IPS DF 19.7 (cell line): Measurements from ENCODE around the gene NPIPA1.
"Not testable (repeated sequence)": the region's sequence is repeated elsewhere in the genome, so short reads cannot be mapped to it uniquely, and the experiment has no call there.

ENCODE experiments used
- DNase-seq: peaks from one replicate; pipeline ENCODE4 v3.0.0-alpha.2; 2013; ENCODE audit warnings: low read depth, low spot score

NPIPA1 gene

DNA sequence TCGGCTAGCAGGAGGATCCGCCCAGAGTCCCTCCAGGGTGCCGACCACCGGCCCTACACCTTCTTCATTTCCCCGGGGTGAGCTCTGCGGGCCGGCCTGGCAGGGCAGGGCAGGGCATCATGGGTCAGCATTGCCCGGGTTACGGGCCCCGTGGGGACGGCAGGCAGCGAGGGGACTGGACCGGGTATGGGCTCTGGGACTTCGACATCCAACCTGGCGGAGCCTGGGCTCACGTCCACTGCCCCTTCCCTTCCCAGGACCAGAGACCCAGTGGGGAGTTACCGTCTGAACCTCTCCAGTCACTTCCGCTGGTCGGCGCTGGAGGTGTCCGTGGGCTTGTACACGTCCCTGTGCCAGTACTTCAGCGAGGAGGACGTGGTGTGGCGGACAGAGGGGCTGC, 7.0 kb upstream of the NPIPA1 start:
- not testable (repeated sequence) for DNase-seq

DNA sequence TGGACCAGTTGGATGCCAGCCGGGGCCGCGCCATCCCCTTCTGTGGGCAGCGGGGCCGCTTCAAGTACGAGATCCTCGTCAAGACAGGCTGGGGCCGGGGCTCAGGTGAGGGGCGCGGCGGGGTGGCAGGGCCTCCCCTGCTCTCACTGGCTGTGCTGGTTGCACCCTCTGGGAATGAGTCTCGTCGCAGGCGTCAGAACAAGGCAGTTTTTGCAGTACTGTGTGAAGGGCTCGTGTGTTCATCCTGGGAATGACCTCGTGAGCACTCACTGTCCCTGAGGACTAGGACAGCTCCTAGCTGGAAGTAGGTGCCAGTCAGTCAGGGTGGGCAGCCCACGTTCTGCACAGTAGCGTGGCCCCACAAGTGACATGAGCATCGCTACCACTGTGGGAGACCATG, 6.3 kb upstream of the NPIPA1 start:
- not testable (repeated sequence) for DNase-seq

DNA sequence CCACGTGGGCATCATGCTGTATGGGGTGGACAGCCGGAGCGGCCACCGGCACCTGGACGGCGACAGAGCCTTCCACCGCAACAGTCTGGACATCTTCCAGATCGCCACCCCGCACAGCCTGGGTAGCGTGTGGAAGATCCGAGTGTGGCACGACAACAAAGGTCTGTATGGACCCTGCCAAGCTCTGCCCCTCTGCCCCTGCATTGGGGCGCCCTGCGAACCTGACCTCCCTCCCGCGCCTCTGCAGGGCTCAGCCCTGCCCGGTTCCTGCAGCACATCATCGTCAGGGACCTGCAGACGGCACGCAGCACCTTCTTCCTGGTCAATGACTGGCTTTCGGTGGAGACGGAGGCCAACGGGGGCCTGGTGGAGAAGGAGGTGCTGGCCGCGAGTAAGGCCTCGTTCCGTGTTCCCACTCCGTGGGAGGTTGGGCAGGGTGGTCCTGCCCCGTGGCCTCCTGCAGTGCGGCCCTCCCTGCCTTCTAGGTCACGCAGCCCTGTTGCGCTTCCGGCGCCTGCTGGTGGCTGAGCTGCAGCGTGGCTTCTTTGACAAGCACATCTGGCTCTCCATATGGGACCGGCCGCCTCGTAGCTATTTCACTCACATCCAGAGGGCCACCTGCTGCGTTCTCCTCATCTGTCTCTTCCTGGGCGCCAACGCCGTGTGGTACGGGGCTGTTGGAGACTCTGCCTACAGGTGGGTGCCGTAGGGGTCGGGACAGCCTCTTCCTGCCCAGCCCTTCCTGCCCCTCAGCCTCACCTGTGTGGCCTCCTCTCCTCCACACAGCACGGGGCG, 4.5 kb upstream of the NPIPA1 start:
- not testable (repeated sequence) for DNase-seq

DNA sequence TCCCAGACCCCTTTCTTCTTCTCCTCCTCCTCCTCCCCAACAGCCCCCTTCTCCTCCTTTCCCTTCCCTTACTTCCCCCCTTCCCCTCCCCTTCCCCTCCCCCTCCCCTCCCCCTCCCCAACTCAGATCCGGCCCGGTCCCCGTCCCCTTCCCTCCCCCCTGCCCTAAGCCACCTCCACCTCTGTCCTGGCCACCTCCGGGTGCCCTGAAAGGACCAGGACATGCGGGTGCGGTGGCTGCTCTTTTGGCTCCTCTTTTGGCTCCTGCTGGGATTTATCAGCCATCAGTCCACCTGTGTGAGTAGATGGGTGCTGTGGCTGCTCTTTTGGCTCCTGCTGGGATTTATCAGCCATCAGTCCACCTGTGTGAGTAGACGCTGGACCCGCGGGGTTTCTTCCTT, 751 bp downstream of the NPIPA1 start:
- not testable (repeated sequence) for DNase-seq

DNA sequence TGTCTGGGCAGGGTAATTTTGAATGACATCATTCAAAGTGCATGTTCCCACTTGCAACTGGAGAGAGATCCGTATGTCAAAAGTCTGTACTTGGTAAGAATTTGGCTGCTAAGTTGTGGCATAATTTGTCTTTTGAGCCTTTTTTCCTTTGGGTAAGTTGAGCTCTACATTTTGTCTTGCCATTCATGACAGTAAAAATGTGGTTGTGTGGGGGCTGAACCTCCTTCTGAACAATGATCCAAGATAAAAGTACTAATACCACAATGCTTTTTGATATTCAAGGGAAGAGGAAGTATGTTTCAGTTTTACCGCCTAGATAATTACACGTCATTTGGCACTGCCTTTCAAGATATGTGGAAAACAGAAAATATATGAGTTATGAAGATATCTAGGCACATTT, 5.4 kb downstream of the NPIPA1 start:
- not testable (repeated sequence) for DNase-seq

DNA sequence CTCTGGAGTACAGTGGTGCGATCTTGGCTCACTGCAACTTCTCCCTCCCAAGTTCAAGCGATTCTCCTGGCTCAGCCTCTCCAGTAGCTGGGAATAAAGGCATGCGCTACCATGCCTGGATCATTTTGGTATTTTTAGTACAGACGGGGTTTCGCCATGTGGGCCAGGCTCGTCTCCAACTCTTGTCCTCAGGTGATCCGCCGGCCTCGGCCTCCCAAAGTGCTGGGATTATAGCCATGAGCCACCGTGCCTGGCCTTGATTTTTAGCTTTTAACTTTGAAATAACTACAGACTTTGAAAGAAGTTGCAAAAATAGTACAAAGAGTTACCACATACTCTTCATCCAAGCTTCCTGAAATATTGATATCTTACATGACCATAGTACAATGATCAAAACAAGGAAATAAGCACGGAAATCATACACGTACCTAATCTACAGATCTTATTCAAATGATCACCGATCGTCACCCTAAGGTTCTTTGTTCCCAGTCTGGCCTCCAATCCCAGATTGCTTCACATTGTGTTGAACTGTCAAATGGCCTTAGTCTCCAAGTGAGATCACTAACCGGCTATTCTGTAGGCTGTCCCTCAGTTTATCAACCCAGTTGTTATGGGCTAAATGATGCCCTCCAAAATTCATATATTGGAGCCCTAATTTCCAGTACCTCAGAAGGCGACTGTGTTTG, 18.4 kb downstream of the NPIPA1 start:
- DNase-seq = no peak

DNA sequence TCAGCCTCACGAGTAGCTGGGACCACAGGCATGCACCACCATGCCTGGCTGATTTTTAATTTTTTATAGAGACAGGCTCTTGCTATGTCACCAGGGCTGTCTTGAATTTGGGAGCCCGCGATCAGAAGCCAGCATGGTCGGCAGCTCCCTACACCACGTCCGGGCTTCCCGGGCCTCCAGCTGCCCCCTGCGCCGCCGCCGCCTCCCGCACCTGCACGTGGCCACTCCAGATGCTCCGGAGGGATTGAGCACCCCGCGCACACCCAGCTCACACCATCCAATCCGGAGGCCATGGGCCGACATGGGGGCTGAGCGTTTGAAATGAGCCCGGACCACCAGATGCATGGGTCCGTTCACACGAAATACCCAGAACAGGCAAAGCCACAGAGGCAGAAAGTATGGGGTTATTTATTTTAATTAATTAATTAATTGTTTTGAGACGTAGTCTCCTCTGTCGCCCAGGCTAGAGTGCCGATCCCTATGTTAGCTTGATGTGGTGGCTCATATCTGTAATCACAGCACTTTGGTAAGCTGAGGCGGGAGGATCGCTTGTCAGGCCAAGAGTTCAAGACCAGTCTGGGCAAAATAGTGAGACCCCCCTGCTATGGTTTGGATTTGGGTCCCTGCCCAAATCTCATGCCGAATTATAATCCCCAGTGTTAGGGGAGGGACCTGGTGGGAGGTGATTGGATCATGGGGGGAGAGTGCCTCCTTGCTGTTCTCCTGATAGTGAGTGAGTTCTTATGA, 20.5 kb downstream of the NPIPA1 start:
- DNase-seq = no peak

DNA sequence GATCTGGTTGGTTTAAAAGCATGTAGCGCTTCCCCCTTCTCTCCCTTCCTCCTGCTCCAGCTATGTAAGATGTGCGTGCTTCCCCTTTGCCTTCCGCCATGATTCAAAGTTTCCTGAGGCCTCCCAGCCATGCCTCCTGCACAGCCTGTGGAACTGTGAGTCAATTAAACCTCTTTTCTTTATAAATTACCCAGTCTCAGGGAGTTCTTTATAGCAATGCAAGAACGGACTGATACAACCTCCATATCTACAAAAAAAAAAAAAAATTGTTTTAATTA, 21.0 kb downstream of the NPIPA1 start:
- DNase-seq = no peak

DNA sequence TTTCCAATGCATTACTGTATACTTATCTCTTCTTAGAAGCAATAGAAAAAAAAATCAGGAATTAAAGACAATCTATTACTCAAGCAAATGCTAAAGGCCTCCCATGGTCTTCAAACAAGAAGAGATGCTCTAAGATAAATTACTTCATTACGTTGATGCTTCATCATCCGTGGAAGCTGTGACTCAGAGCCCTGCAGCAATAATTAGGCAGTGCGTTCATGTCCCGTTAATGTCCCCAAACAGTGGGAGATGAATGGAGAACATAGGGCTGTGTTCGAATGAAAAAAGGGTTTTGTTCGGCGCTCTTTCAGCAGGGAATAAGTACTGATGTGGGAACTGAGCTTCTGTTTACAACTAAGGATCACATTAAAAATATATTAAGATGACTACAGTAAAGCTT, 21.7 kb downstream of the NPIPA1 start:
- no peak for DNase-seq

DNA sequence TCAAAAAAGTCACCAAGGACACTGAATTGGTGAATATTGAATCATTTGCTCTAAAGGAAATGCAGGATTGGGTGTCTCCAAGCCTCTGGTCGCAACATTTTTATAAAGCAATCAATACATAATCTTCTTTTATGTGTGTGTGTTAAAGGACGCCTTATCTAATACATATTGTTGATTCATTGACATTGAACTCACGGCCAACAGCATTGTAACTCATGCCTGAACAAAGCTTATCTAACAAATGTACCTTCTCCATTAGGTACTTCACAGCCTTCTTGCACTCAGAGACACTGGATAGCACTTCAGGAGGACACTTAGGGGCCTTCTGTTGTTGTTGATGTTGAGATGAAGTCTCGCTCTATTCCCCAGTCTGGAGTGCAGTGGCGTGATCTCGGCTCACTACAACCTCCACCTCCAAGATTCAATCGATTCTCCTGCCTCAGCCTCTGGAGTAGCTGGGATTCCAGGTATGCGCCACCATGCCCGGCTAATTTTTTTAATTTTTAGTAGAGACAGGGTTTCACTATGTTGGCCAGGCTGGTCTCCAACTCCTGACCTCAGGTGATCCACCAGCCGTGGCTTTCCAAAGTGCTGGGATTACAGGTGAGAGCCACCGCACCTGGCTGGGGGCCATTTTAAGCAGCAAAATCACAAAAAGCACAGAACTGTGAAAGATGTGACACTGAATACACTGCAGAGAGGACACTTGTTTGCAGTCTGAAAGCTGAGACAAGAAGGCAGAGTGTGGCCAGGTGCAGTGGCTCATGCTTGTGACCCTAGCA, 24.4 kb downstream of the NPIPA1 start:
- DNase-seq = no peak

DNA sequence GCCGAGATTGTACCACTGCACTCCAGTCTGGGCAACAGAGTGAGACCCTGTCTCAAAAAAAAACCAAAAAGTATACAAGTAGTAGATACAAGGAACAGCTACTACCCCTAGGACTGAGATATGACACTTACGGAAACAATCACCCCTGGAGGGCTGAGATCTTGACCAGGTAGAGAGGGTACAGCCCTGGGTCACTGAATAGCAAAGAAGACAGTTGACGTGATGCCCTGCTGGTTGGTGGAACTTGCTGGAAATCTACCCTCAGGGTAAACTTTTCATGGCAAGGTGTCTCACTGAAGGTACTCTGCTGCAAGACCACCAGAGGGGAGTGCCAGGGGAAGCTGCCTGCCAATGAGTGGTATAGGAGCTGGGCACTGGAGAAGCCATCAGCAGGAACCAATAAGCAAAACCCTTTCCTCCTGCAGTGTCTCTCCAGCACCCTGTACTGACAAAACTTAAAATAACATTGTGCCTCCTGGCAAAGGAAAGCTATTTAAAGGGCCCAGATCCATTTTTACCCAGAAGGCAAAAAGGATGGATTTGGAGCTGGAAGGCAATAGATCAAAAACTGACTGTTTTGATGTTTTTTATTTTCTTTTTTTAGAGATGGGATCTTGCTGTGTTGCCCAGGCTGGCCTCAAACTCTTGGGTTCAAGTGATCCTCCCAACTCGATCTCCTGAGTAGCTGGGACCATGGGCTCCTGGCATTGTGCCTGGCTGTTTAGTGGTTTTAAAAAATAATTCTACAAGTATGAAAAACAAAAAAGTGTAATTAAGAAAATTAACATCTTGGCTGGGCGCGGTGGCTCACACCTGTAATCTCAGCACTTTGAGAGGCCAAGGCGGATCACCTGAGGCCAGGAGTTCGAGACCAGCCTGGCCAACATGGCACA, 26.3 kb downstream of the NPIPA1 start:
- DNase-seq = no peak

DNA sequence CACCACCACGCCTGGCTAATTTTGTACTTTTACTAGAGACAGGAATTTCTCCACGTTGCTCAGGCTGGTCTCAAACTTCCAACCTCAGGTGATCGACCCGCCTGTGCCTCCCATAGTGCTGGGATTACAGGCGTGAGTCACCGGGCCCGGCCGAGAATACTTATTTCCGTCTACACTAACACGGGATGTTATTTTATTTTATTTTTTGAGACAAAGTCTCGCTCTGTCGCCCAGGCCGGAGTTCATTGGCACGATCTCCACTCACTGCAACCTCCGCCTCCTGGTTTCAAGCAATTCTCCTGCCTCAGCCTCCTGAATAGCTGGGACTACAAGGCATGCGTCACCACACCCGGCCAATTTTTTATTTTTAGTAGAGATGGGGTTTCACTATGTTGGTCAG, 28.1 kb downstream of the NPIPA1 start:
- DNase-seq = no peak

DNA sequence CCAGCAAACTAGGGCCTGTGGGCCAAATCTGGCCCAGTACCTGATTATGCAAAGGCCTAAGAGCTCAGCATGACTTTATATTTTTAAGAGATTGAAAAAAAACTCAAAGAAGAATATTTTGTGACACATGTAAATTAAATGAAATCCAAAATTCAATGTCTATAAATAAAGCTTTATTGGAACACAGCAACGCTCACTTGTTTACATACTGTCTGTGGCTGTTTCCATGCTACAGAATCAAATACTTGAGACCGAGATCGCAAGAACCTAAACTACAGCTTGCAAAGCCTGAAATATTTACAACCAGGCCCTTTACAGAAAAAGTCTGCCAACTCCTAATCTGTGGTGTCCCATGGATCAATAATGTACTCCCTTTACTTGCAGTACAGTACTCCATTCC, 32.6 kb downstream of the NPIPA1 start:
- not testable (repeated sequence) for DNase-seq

DNA sequence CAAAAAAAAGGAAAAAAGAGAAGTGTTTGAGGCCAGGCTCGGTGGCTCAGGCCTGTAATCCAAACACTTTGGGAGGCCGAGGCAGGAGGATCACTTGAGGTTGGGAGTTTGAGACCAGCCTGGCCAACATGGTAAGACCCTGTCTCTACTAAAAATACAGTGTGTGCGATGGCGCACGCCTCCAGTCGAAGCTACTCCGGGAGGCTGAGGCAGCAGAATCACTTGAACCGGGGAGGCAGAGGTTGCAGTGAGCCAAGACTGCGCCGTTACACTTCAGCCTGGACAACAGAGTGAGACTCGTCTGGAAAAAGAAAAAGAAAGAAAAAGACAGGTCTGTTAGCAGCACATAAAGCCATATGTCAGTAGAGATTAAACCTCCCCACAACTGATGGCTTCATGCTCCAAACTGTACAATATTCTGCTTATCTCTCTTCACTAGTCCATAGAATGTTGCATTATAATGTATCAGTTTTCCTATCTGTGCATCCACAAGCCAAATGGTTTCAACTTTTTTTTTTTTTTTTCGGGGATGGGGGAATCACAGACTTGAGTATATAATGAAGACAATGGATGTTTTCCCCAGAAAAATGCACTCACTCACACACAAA, 34.5 kb downstream of the NPIPA1 start:
- DNase-seq = not testable (repeated sequence)

DNA sequence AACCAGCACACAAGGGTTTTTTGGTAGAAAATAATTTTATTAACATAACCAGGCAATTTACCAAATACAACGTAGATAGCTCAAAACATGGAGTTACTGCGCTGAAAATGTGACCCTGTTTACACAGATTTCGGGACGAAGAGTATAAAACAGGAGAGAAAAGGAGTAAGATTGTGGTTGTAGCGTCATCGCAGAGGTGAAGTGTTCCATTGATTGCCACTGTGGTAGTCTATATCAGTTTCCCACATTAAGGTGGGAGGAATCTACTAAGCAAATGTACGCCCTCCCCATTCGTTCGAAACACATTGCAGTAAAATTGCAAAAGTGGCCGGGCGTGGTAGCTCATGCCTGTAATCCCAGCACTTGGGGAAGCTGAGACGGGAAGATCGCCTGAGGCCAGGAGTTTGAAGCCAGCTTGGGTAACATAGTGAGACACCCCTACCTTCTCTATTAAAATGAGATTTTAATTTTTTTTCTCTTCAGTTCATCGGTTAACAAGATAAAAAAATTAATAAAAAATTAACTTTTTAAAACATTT, 36.6 kb downstream of the NPIPA1 start:
- DNase-seq = not testable (repeated sequence)

DNA sequence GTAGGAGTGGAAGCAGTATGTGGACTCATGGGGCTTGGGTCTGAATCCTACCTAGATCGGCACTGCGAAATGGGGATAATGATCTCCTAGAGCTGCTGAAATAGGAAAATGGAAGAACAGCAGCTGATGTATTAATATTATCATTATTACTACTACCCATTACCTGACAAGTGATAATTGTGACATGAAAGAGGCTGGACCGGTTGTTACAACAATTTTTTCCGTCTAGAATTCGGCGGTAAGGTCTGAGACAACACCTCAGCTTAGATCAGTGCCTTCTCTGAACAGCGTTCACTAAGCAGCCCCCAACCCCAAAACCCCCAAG, 37.0 kb downstream of the NPIPA1 start:
- not testable (repeated sequence) for DNase-seq

DNA sequence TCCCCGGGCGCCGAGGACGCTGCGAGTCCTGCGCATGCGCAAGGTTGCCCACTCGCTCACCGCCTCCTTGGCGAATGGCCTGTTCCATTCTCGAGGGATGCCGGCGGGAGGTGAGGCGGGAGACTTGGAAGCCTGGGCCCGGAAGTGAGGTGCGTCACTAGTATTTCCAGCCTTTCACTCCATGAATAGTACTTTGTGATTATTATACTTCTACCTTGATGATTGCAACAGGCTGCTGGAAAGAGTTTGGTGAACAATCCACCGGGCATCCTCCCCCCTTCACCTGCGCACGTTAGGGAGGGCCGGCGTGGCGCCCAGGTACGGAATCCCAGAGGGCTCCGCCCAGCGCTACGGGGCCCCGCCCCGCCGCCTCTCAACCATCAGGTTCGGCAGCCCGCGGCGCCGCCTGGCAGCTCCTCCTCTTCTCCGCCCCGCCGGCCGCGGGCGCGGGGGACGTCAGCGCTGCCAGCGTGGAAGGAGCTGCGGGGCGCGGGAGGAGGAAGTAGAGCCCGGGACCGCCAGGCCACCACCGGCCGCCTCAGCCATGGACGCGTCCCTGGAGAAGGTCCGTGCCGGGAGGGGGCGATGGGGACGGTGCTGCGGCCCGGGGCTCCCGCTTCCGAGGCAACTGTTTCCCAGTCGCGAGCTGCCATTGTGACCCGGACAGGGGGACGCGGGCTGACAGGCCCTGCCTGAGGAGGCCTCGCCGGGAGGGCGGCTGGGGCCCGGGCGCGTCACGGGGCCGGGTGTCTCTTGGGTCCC, 37.6 kb downstream of the NPIPA1 start, which contains the start of gene PDXDC1:
PDXDC1 (plus strand) TSS at position 371 of the 762 bp plus-strand sequence; CDS start at position 545, 174 bp downstream.
- peak; percentile 76 for DNase-seq

DNA sequence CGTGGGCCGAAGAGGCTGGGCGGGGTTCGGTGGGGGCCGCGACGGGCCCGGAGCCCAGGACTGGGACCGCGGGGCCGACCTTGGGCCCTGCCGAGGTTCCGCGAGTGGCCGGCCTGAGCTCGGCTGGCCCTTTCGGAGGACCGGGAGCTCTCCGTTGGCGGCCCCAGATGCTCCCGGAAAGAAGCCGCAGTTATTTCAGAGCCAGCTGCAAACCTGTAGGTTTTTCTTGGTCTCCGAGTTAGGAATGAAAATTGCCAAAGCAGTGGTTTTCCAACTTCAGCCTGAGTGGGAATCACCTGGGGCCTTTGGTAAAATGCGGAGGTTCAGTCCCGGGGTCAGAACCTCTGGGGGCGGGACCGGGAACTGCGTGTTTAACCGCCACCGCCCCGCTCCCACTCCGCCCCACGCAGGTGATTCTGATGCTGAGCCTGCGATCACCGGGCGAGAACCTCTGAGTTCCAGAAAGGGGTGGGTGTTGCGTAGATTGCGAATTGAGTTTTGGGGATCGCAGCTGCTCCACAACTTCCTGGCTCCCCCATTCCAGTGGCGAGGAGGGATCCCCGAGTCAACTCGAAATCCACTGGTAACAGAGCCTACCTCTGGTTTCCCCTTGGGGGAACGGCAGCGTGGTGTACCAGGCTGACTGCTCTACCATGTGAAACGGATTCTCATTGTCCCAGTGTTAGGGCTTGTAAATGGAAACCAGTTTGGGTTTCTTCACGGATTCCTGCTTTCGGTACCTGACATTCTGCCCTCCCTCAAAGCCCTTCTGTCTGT, 38.4 kb downstream of the NPIPA1 start:
- not testable (repeated sequence) for DNase-seq
